NCI-H2171 (cell line): Measurements from ENCODE around the gene TP73.

Experiments used
- DNase-seq: peaks from one replicate; lab custom pipeline; 2025; lab: John Stamatoyannopoulos, UW

The TP73 gene

GRCh38 chr1:3634059-3634800, 18.1 kb upstream of the TP73 start:
- no peak for DNase-seq

DNA sequence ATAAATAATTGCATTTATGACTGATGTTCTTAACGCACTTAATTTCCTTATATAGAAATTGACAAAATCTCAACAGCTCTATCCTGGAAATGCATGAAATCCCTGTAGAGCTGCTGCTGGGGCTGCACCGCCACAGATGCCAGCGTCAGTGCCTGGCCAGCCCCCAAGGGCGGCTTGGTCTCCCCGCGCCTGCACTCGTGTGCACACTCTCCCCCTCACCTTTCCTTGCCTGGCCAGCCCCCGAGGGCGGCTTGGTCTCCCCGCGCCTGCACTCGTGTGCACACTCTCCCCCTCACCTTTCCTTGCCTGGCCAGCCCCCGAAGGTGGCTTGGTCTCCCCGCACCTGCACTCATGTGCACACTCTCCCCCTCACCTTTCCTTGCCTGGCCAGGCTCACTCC, 16.2 kb upstream of the TP73 start:
- DNase-seq = no peak

- DNase-seq = no peak
Measured at GRCh38 chr1:3636531-3636930, 15.8 kb upstream of the TP73 start.

GRCh38 chr1:3638027-3638426, 14.3 kb upstream of the TP73 start:
- DNase-seq = no peak

- no peak for DNase-seq
Measured at GRCh38 chr1:3638676-3639075, 13.6 kb upstream of the TP73 start.

DNA sequence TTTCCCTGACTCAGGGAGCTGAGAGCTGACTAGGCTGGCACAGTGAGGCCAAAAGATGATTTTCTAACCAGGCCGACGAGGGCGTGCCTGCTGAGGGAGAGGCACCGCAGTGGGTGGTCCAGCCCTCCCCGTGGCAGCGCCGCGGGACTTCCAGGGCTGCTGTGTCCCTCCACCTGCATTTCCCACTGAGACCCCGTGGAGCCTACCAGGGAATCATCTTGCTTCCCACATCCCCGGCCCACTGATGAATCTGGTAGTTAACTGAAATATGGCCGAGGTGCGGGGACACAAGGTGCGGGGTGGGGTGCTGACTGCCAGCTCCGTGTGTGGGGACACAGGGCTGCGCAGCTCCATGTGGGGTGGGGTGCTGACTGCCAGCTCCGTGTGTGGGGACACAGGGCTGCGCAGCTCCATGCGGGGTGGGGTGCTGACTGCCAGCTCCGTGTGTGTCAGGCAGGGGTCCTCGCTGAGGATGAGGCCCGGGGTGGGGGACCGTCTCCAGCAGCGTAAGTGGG, 12.9 kb upstream of the TP73 start:
- DNase-seq = no peak

- no peak for DNase-seq
Measured at GRCh38 chr1:3640121-3640837, 12.0 kb upstream of the TP73 start.

DNA sequence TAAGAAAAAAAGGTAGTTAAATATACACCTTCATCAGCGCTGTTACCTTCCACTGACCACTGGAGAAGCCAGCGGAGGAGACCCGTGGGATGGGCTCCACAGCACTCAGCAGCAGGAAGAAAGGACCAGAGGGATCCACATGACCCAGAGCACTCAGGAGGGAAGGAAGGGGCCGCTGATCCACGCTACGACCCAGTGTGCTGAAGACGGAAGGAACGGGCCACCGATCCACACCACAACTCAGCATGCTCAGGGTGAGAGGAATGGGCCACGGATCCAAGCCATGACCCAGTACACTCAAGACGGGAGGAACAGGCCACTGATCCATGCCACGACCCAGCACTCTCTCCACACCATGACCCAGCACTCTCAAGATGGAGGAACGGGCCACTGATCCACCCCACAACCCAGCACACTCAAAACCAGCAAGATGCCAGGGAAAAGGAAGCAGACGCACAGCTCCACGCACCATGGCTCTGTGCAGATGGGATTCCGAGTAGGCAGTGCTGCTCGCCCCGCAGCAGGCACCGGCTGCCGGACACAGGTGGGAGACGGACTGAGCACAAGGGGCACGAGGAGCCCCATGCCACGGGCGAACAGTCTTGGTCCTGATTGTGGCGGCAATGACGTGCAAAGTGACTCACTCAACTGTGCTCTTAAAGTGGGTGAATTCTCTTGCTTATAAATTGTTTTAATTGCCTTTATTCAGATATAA, 11.1 kb upstream of the TP73 start:
- DNase-seq = no peak

DNA sequence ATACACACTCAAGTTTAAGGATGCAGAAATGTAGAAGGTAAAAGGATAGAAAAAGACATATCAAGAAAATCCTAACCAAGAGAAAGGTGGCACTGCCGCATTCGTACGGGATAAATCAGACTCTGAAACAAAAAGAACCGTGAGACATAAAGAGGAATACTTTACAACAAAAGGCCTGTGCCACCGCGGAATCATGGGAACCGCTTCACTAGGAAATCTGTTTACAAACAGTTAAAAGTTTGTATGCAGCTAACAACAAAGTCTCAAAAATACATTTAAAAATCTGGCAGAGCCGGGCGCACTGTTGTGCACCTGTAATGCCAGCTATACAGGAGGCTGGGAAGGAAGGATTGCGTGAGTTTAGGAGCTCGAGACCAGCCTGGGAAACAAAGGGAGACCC, 10.5 kb upstream of the TP73 start:
- no peak for DNase-seq

DNA sequence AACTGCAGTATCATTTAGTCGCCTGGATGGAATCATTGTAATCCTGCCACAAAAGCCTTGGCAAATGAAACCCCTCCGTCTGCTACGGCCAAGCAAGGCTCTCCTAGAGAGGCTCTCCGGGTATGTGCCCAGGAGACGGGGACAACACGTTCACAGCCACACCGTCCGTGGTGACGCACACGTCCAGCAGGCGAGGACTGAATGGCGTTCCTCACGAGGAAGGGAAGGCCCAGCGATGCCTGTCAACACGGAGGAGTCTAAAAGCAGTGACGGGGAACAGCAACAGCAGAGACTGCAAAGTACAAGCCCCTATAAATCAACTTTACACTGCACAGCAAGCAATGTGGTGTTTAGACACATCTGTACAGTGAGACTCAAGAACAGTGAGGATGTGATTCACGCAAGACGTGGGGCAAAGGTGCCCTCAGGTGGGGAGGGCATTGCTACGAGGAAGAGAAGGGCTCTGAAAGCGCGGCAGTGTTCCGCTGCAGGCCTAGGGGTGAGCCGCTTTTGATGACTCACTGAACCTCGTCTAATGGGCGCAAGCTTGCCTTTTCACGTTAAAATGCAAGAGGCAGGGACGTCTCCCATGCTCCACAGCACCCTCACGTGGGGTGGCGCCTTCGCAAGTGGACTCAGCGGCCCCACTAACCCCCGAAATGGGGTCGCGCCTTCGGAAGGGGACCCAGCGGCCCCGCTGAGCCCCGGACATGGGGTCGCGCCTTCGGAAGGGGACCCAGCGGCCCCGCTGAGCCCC, 9.2 kb upstream of the TP73 start:
- no peak for DNase-seq

DNA sequence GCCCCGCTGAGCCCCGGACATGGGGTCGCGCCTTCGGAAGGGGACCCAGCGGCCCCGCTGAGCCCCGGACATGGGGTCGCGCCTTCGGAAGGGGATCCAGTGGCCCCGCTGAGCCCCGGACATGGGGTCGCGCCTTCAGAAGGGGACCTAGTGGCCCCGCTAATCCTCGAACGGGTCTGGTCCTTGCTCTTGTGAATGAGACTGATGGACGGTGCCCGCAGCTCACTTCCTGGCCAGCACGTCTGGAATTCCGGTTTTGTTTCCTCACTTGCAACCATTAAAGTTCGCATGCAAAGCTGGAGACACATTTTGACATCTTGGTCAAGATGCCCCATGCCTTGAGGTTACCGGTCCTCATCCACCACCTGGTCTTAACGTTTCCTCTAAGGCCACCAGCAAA, 8.0 kb upstream of the TP73 start:
- DNase-seq = no peak

DNA sequence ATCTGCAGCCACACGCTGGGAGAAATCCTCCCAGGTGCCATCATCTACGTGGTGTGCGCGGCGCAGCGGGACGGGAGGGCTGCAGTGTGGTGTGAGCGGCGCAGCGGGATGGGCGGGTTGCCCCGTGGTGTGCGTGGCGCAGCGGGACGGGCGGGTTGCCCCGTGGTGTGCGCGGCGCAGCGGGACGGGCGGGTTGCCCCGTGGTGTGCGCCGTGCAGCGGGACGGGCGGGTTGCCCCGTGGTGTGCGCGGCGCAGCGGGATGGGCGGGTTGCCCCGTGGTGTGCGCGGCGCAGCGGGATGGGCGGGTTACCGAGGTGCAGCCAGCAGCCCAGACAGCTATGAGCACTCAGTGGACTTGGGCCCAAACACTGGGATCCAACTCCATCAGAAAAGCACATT, 7.1 kb upstream of the TP73 start:
- DNase-seq = no peak

GRCh38 chr1:3645666-3646355, 6.5 kb upstream of the TP73 start:
- no peak for DNase-seq

DNA sequence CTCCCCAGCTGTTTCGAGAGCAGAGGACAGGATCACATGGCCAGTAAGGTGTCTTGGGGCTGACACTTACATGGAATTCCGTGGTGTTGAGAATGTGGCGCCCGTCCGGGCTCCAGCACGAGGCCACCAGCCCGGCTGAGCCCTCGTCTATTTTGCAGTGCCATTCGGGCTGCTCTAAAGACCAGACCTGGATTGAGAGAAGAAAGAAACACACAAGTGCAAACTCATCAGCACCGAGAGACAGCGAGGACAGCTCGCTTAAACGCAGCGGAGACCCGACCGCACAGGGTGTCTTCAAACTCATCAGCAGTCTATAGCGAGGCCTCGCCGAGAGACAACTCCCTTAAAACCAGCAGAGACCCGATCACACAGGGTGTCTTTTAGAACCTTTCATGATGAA, 5.7 kb upstream of the TP73 start:
- DNase-seq = no peak

DNA sequence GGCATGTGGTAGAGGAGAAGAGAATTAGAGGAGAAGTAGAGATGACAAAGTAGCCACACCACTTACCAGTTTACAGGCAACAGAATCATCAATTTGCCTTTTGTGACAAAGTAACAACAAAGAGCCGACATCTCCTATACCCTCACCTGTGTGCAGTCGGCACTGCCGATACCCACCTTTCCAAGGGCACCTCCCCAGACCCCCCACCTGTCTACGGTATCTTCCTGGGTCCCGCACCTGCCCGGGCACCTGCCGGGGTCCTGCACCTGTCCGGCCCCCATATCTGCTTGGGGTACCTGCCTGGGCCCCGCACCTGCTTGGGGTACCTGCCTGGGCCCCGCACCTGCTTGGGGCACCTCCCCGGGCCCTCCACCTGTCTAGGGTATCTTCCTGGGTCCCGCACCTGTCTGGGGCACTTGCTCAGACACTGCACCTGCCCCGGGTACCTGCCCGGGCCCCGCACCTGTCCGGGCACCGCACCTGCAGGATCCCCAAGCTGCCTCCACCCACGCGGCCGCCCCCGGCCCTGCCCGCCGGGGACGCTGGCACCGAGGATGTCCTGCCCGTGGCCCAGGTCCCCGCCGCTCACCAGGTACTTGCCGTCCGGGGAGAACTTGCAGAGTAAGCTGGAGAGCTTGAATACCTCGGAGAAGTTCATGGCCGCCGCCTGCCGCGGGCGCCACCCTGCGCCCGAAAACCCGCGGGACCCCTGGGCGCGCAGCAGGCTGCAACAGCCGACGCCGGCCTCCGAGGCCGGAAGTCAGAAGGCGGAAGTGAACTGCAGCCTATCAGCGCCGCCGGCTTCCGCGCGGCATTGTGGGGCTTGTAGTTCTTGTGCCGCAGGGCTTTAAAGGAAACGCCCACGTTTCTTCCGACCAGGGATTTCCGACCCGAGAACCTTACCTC, 2.7 kb upstream of the TP73 start, which contains the start of gene WRAP73:
Gene WRAP73 (minus strand): TSS at position 762 of the 906 bp plus-strand sequence. CDS start 104 bp downstream, at position 658.
- DNase-seq = peak; percentile 91

GRCh38 chr1:3650248-3651025, 1.9 kb upstream of the TP73 start:
- DNase-seq = no peak

DNA sequence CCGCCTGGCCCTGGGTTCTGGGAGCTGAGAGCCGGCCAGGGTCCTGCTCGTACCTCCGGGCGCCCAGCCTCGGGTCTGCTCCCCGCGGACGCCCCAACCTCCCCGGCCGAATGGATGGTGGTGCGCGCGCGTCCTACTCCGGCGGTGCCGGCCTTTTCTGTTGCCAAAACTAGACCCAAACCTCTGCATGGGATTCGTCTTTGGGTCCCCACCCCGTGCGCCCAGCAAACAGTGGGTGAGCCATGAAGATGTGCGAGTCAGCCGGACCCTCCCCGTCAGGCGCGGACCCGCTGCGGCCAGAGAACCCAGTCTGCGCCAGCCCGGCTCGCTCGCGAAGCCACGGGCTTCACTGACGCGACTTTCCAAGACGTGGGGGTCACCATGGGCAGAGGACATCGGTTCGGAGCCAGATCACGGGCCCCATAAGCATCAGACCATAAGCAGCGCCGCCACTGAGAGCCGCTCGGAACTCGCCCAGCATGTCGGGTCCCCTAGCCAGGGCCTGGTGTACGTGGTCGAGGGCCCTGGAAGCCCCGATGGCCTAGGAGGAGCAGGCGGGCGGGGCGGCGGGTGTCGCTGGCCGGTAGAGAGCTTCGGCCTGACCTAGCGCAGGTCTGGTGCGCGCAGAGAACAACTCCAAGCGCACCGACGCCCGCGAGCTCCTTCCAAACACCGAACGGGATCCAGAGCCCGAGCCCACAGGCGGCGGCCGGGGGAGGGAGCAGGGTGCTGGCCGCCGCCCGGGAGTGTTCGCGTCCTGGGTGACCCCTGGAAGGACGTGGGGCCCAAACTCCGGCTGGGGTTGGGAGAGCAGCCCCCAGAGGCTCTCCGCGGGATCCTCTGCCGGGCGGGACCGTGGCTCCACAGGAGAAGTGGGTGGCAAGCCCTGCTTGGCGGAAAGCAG, 1.0 kb upstream of the TP73 start:
- no peak for DNase-seq

DNA sequence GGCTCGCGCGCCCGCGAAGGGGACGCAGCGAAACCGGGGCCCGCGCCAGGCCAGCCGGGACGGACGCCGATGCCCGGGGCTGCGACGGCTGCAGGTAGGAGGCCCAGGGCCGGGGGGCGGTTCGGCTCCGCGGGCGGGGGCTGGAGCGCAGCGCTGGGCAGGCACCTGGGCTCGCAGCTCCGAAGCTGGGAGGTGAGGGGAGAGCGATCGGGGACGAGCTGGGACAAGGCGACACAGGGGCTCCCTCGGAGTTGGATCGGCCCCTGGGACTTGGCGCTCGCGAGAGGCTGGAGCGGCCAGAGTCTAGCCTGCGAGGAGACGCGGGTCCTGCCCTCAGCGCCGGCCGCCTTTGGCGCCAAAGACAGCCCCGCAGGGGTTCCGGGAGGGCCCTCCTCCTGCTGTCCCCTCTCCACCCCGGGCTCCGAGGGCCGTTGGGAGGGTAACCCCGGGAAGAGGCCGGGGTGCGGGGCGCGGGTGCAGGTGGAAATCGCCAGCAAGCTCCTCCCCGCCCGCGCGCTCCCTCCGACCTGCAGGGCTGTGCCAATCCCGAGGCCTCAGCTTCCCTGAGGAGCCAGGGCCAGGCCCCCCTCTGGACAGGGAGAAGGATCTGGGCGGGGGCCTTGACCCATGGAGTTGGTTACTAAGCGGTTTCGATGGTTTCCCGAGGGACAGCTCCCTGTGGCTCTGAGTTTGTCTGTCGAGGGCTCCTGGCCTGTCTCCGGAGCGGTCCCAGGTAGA, 401 bp downstream of the TP73 start:
- no peak for DNase-seq
